ENCODE measurements around the gene PATE3.

Gene PATE3

DNA sequence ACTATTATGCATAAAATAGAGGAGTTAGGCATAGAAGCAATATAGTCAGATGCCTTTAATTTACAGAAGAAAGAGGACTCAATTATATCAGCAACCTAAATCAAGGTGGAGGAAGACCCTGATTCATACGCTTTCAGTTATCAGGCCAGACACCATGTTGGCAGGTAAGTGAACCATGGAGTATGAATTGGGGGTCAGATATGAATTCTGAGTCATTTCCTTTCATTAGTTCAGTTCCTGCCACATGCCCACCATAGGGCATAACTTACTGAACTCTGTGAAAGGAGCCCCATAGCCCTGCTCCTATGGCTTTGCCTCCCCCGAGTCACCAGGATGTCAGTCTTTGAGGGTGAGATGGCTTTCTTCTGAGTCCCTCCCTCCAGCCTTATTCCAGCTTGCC lies 24.4 kb upstream of the PATE3 start:
- TF ChIP-seq, protein P1, sequence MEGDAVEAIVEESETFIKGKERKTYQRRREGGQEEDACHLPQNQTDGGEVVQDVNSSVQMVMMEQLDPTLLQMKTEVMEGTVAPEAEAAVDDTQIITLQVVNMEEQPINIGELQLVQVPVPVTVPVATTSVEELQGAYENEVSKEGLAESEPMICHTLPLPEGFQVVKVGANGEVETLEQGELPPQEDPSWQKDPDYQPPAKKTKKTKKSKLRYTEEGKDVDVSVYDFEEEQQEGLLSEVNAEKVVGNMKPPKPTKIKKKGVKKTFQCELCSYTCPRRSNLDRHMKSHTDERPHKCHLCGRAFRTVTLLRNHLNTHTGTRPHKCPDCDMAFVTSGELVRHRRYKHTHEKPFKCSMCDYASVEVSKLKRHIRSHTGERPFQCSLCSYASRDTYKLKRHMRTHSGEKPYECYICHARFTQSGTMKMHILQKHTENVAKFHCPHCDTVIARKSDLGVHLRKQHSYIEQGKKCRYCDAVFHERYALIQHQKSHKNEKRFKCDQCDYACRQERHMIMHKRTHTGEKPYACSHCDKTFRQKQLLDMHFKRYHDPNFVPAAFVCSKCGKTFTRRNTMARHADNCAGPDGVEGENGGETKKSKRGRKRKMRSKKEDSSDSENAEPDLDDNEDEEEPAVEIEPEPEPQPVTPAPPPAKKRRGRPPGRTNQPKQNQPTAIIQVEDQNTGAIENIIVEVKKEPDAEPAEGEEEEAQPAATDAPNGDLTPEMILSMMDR (IDR thresholded peaks at IDR 0.05; ENCODE audit: extremely low read depth, missing control alignments) = no peak
- DNase-seq (ENCODE audit: low spot score) = no peak

DNA sequence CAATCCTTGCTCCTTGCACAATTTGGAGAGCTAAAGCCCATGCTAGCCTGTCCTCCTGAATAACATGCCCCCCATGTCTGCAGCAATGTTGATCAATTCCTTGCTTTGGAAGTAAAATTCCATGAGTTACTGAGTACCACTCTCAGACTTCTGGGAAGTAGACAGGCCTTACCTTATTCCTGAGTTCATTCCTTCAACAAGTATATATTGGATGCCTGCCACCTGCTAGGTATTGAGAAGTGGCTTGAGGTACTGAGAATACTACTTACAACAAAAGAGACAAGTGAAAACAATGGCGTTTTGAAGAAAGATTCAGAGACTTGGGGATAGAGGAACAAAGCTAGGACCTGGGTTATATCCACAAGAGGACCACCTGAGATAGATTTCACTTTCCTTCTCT lies 21.7 kb upstream of the PATE3 start:
- TF ChIP-seq, protein P1 (IDR thresholded peaks at IDR 0.05; ENCODE audit: extremely low read depth, missing control alignments) = no peak
- no peak for DNase-seq (ENCODE audit: low spot score)

DNA sequence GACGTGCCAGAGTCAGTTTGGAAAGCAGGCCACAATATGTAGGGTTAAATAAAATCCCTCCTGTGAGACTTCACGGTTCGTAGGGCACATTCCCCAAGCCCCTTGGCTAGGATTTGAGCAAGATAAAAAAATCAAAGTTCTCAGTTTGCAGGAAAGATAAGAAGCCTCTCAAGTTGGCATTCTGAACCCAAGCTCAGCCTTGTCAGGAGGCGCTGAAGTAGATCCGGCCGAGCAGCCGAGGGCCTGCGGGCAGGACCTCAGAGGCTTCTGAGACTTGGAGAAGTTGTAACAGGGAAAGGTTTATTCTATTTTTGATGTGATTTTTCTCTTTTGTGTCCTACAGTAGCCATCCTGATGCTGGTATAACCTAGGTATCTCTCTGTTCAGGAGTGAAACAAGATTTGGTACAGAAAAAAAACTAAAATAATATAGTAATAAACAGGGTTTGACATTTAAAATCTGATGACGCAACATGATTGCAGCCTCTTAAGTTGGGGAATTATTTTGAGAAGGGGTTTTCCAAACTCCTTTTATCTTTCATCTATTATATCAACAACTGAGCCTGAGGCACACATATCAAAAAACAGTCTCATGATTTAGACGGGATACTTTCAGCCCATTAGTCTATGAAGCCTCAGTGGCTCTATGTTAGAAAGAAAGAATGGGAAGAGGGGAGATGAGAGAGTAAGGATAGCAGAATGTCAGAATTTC lies 19.4 kb upstream of the PATE3 start:
- TF ChIP-seq, protein P1 (IDR thresholded peaks at IDR 0.05; ENCODE audit: extremely low read depth, missing control alignments) = no peak
- DNase-seq (ENCODE audit: low spot score) = no peak

DNA sequence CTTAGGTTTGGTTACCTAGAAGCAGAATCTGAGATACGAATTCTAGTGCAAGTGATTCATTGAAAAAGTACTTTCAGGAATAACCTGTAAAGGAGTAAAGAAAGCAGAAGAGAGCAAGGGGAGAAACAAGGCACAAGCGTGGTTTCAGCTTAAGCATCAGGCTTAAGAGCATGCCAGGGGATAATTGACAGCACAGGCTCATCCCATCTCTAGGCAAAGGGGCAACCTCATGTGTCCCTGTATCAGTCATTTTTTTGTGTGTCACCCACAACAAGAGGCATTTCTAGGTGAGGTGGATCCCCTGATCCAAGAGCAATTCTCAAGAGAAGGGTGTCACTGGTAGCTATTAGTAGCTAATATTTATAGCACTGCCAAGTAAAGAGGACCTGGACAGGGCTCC lies 17.3 kb upstream of the PATE3 start:
- TF ChIP-seq, protein P1 (IDR thresholded peaks at IDR 0.05; ENCODE audit: extremely low read depth, missing control alignments) = no peak
- DNase-seq (ENCODE audit: low spot score) = no peak

DNA sequence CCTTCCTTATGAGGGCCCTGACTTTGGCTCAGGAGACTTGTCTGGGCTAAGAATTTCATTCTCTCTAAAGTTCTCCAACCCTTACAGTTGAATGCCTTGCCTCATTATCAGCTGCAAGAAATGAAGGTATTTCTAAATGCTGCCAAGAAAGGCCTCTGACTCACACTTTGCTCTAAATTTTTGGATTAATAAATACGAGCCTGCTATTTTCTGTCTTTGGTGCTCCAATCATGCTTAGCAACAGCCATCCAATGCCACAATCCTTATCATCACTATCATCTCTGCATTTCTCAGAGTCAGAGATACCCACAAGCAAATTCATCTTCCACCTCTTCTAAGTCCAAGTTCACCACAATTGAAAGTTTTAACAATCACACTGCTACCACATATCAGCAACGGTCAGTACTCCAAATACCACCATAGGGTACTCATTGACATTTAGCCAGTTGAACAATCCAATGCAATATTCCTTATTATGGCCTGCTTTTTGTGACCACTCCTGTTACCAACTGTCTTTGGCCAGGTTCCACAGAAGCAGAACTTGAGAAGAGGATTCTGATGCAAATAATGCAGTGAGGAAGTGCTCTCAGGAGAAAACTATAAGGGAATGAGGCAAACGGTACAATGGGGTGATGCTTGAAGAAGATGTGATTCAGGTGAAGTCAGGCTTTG lies 15.0 kb upstream of the PATE3 start:
- DNase-seq (ENCODE audit: low spot score) = no peak

DNA sequence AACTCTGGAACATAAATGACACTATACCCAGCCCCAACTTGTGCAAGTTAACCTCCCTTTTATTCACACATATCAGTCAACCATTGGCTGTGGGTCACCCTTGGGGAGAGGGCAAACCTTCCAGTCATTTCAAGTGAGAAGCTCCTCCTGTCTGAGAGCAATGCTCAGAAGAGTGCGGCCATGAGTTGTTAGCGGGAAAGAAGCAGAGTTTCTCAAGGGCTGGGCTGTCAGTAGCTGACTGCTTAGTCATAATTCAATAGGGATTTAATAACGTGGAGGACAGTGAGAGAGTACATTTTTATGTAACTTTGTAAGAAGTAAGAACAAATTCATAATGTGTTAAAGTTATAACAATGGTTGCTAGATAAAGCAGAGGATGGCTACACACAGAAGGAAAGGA lies 14.4 kb upstream of the PATE3 start:
- TF ChIP-seq, protein P1 (IDR thresholded peaks at IDR 0.05; ENCODE audit: extremely low read depth, missing control alignments) = no peak
- DNase-seq (ENCODE audit: low spot score) = no peak

More for the DNA sequence above, 15.0 kb upstream of the PATE3 start:
- TF ChIP-seq, protein P1 (IDR thresholded peaks at IDR 0.05; ENCODE audit: extremely low read depth, missing control alignments) = no peak

DNA sequence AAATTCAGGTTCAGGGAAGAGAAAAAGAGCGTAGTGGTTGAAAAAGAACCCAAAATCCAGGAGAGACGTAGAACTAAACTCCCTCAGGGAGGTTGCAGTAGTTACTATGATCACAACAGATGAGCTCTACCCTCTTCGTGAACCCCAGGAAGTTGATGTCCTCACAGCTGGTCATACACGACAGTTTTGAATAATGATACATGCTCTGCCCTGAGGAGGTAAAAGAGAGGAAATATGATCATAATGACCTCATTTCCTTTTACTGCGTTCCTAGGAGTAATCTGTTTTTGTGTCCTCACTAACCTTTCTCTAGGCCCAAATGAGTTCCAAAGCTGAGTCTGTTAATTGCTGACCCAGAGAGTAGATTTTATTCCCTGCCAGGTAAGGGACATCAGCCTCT lies 10.6 kb upstream of the PATE3 start:
- no peak for DNase-seq (ENCODE audit: low spot score)
- TF ChIP-seq, protein P1 (IDR thresholded peaks at IDR 0.05; ENCODE audit: extremely low read depth, missing control alignments) = no peak

All from GM20000 (cell line).